NCI-H1105 treated with DMSO at 0.1 percent for 48 hours (cell line): Measurements from ENCODE around the gene FES.
"Not testable (repeated sequence)": the region's sequence is repeated elsewhere in the genome, so short reads cannot be mapped to it uniquely, and the experiment has no call there.

Experiments used
- DNase-seq: peaks from one replicate; lab custom pipeline; 2025; lab: John Stamatoyannopoulos, UW

FES gene

GRCh38 chr15:90909976-90910375 is 25.7 kb downstream of the FES start:
- no peak for DNase-seq

GRCh38 chr15:90910441-90911301 is 26.4 kb downstream of the FES start:
- no peak for DNase-seq

- DNase-seq = no peak
Observed at GRCh38 chr15:90911302-90911623, 27.0 kb downstream of the FES start.

GRCh38 chr15:90911906-90912769 is 27.8 kb downstream of the FES start:
- DNase-seq = no peak

GRCh38 chr15:90912770-90913075 is 28.4 kb downstream of the FES start:
- no peak for DNase-seq

- no peak for DNase-seq
Observed at GRCh38 chr15:90913398-90913944, 29.2 kb downstream of the FES start.

- no peak for DNase-seq
Observed at GRCh38 chr15:90914305-90915080, 30.2 kb downstream of the FES start.

GRCh38 chr15:90915216-90915807 is 31.0 kb downstream of the FES start:
- no peak for DNase-seq

GRCh38 chr15:90915808-90916440 is 31.6 kb downstream of the FES start:
- no peak for DNase-seq

- DNase-seq = no peak
Observed at GRCh38 chr15:90916461-90916860, 32.2 kb downstream of the FES start.

- no peak for DNase-seq
Observed at GRCh38 chr15:90917569-90917968, 33.3 kb downstream of the FES start.

GRCh38 chr15:90918034-90918788 is 33.9 kb downstream of the FES start:
- no peak for DNase-seq

GRCh38 chr15:90918835-90919234 is 34.5 kb downstream of the FES start:
- DNase-seq = no peak

GRCh38 chr15:90921887-90922286 is 37.6 kb downstream of the FES start:
- no peak for DNase-seq

- DNase-seq = not testable (repeated sequence)
Observed at GRCh38 chr15:90922712-90923322, 38.5 kb downstream of the FES start.

GRCh38 chr15:90924375-90924774 is 40.1 kb downstream of the FES start:
- DNase-seq = no peak

- not testable (repeated sequence) for DNase-seq
Observed at GRCh38 chr15:90926766-90927165, 42.5 kb downstream of the FES start.

GRCh38 chr15:90928106-90928505 is 43.8 kb downstream of the FES start:
- not testable (repeated sequence) for DNase-seq

- no peak for DNase-seq
Observed at GRCh38 chr15:90929246-90930019, 45.1 kb downstream of the FES start.
